NCI-H82 treated with DMSO at 0.1 percent for 48 hours (cell line): Measurements from ENCODE around the gene TANC1.

ENCODE experiments used
- DNase-seq: peaks from one replicate; lab custom pipeline; 2025; ENCODE audit not compliant: unreplicated experiment; lab: John Stamatoyannopoulos, UW

TANC1 gene

DNA sequence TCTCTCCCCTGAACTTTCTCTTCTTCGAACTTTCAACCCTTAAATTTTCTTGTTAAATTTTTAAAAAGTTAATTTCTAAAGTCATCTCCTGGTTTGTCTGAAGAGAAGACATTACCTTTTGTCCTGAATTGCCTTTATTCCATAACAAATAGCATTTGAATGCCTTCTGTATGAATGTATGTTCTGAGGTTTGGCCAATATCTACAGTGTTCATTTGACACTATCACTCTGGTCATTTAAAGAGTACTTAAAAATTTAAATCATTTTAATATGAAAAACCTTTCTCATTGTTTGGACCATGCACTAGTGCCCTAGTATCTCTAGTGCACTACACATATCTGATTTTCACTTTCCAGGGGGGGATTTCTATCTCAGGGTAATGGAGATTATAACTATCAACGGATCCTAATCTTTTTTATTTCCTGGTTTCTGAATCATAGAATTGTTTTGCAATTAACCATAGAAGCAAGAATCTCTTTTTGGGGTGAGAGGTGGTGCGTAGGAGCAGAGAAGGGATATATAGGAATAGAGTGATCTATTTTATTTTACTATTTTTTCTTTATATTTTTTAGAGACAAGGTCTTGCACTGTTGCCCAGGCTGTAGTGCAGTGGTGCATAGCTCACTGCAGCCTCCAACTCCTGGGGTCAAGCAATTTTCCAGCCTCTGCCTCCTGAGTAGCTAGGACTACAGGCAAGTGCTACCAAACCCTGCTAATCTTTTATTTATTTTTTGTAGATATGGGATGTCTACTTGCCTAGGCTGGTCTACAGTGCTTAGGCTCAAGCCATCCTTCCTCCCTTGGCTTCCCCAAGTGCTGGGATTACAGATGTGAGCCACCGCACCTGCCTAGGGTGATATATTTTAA, 25.5 kb downstream of the TANC1 start:
- no peak for DNase-seq

DNA sequence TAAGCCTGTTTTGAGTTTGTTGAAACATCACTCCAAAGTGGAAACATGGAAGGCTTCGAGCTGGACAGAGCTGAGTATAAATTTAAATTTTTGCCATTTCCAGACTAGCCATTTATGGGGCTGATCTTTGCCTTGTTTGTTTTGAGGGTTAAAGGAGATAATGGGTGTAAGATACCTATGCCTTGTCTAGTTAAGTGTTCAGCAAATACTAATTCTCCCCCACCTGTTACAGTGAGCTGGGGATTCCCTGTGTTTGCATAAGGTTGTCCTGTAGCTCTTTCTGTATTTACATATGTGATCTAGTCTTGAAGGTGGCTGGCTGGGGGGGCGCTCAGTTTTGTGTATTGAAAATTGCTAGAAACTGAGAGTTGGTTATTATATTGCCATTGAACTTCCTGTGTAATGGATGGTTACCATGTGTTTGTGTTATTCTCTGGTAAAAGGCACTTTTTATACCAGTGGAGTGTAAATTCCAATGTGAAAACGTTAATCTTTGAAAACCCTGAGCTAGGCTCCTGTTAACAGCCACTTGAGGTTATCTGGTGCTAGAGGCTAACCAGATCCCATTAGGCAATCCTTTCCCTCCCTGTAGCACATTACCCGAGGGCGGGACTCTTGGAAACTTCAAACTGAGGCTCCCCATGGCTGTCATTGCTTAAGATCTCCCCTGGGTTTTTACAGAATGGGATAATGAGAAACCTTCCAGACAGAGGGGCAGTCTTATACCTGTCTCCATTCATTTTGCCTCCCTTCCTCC, 26.7 kb downstream of the TANC1 start:
- peak; percentile 49 for DNase-seq

- no peak for DNase-seq
Observed at GRCh38 chr2:158995677-158996049, 27.2 kb downstream of the TANC1 start.

GRCh38 chr2:158996378-158996993, 28.0 kb downstream of the TANC1 start:
- no peak for DNase-seq

DNA sequence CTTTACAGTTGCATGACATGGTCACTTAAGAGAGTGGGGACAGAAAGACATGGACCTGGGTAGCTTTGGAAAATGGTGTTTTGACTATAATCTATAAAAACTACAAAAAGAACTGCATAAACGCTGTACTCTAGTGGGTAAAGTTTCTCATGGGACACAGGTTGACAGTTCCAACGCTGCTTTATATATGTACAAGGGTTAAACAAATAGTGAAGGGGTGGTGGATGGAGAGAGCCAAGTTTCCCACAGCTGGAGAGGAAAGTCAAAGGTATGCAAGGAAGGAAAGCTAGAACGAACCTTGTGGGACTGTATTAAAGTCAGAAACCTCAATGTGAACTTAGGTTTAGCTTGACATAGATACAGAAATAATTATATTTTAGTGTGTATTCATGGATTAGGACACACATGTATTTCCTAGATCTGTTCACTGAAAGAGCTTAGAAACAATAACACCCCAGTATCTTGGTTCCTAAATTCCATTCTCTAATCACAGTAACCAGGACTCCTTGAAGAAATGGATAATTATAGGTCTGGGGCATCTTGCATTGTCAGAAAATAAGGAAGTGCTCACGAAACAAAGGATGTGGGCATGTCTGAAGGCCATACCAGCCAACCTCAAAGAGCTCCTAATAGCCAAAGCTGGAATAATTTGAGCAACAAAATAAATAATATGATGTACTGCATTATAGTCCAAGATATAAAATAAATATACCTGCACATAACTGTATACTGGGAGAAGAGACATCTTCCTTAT, 28.8 kb downstream of the TANC1 start:
- no peak for DNase-seq

DNA sequence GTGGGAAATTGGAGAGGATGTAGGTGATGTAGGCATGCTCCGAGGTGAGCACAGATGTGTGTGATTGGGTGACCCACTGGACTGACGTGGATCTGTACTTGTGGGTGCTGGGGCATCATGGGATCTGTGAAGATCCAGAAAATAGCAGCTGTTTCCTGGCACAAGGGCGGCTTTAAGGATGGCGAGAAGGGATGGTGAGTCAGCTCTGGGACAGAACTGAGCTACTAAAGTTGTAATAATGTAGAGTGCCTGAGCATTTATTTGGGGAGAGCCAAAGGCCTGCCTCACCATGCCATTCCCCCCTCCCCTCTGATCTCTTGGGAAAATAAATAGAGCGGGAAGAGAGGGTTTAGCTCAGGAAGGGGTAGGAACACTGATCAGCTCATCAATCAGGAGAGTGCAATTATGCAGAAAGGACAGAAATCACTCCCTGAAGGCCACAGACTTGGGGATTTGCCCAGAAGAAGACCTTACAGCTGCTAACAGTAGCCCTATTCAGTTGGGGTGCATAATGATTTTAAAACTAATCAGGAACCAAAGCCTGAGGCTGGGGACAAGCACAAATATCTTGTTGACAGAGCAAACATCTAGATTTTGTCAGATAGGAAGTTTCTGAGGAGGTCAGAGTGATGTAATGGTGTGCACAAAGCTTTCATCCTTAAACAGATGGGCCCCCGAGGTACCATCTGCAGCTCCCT, 30.3 kb downstream of the TANC1 start:
- peak; percentile 30 for DNase-seq

DNA sequence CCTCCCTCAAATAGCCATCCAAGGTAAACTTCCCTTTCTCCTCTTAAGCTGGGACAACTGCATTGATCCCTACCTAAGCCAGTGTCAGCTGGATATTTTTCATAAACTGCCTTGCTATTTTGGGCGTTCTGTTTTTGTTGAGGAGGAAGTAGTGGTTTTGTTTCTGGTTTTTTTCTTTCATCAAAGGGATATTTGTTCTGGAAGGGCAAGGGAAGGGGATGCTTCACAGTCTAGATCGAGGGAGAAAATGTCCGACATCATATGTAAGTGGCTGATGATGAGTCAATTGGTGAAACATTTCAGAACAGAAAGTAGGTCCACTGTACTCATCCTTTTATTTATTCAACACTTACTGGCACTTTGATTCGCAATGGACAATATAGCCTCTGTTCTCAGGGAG, 31.0 kb downstream of the TANC1 start:
- no peak for DNase-seq

- no peak for DNase-seq
Observed at GRCh38 chr2:159000072-159000471, 31.6 kb downstream of the TANC1 start.

DNA sequence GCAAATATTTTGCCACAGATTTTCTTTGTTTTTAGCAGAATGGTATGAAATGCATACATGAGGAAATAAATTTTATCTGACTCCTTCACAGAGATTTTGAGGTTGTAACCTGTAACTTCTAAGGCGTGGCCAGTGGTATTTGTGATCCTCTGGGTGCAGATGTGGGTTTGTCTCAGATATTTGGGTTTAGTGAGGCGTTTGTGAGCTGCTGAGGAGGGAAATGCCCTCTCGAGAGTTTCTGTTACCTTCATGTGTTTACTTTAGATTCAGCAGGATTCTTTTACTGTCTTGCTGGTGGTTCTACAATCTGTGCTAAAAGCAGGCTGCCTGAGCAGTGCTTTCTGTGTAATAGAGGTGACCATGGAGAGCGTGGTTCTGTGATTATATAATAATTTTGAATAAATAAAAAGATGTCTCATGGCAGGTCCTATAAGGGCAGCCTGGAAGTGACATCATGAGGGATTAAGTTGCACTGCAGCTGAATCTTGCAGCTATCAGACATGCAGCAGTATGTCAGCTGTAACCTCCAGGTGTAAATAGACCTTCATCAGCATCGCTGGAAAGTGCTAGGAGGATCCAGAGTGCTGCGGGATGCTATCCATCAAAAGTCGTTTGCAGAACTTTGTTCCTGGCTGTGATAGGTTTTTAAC, 34.1 kb downstream of the TANC1 start:
- no peak for DNase-seq

DNA sequence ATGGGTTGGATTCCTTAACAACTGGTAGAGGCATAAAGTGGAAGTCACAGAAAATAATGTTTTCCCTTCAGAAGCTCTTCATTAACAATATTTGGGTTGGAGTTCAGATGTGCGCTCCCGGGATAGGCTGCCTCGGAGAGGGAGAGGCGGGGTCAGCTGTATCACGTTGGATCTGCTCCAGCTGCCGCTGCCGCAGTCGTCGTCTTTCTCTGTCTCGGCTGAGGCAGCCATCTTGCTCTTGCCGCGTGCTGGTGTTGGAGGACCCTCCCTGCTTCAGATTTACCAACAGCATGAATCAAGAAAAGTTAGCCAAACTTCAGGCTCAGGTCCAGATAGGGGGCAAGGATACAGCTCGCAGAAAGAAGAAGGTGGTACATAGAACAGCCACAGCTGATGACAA, 35.1 kb downstream of the TANC1 start:
- no peak for DNase-seq

DNA sequence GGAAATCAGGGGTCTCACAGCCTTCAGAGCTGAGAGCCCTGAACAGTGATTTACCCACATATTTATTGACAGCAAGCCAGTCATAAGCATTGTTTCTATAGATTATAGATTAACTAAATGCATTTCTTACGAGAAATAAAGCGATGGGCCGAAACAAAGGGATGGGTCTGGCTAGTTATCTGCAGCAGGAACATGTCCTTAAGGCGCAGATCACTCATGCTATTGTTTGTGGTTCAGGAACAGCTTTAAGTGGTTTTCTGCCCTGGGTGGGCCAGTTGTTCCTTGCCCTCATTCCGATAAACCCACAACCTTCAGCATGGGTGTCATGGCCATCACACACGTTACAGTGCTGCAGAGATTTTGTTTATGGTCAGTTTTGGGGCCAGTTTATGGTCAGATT, 36.4 kb downstream of the TANC1 start:
- no peak for DNase-seq

- no peak for DNase-seq
Observed at GRCh38 chr2:159009940-159010339, 41.5 kb downstream of the TANC1 start.

GRCh38 chr2:159010340-159010739, 41.9 kb downstream of the TANC1 start:
- DNase-seq: peak; percentile 55

- no peak for DNase-seq
Observed at GRCh38 chr2:159010963-159011362, 42.5 kb downstream of the TANC1 start.

DNA sequence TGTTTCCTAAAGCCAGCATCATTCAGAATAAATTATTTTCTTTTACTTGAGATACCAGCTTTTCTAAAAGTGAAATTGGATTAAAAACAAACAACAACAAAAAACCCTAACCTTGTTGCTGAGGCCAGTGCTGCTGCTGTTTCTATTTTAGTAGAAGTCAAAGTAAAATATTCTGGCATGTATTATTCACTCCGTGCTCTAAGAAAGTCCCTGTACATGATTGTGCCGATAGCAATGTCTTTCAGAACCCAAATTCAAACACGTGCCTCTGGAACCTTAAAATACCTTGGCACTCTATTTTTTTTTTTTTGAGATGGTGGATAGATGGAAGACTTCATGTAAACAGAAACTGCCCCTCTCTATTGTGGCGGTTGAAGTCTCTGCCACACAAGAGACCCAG, 43.7 kb downstream of the TANC1 start:
- no peak for DNase-seq

DNA sequence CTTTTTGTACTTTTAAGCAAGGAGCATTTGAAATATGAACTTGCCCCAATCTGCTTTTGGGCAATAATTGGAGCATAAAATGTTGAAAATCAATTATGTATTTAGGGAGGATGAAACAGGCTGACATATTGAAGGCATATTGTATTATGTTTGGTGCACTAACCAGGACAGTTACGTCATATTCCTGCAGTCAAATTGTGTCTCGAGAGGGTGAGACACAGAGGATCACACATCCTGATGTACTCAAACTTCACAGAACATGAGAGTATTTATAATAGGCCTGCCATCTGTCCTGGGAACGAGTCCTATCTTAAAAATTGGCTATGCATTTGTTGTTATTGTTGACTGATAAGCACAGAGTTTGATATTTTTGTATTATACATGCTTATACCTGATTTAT, 44.7 kb downstream of the TANC1 start:
- no peak for DNase-seq

DNA sequence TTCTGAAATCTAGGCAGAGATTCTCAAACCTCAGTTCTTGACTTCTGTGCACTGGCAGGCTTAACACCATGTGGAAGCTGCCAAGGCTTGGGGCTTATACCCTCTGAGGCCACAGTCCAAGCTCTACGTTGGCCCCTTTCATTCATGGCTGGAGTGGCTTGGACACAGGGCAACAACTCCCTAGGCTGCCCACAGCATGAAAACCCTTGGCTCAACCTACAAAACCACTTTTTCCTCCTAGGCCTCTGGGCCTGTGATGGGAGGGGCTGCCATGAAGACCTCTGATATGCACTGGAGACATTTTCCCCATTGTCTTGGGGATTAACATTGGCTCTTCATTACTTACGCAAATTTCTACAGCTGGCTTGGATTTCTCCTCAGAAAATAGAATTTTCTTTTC, 46.7 kb downstream of the TANC1 start:
- DNase-seq: no peak

DNA sequence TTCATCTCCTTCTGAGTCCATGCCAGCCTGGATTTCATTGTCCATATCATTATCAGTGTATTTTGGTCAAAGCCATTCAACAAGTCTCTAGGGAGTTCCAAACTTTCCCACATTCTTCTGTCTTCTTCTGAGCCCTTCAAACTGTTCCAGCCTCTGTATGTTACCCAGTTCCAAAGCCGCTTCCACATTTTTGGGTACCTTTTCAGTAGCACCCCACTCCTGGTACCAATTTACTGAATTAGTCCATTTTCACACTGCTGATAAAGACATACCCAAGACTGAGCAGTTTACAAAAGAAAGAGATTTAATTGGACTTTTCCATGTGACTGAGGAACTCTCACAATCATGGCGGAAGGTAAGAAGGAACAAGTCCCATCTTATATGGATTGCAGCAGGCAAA, 47.4 kb downstream of the TANC1 start:
- no peak for DNase-seq

GRCh38 chr2:159017837-159018236, 49.4 kb downstream of the TANC1 start:
- no peak for DNase-seq

DNA sequence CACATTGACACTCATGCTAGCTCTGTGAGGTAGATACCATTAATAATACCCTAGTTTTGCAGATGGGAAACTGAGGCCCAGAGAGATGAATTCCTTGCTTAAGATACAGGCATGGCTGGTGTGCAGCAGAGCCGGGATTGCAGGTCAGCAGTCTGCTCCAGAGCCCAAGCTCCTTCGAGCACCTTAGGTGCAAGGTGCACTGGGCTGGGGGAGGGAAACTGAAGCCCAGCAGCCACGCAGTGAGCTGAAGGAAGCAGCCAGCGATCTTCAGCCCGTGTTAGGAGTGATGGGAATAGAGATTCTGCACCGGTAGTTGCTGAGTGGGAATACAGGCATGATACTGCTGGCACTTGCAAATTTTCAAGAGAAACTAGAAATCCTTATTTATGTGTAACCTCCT, 50.6 kb downstream of the TANC1 start:
- DNase-seq: no peak
